22Rv1 (cell line): ENCODE results near the gene NCKIPSD.

ENCODE experiments used
- ZFX ChIP-seq: fragments of 450-650 bp; IDR thresholded peaks from 2 replicates; pipeline ENCODE4 v1.6.1; 2017; ENCODE audit warnings: antibody characterized with exemption, borderline replicate concordance
- TF ChIP-seq, protein P1 (sequence below): fragments of 450-650 bp; IDR thresholded peaks from 2 replicates; pipeline ENCODE4 v1.5.1; 2017; ENCODE audit warnings: mild to moderate bottlenecking

DNA sequence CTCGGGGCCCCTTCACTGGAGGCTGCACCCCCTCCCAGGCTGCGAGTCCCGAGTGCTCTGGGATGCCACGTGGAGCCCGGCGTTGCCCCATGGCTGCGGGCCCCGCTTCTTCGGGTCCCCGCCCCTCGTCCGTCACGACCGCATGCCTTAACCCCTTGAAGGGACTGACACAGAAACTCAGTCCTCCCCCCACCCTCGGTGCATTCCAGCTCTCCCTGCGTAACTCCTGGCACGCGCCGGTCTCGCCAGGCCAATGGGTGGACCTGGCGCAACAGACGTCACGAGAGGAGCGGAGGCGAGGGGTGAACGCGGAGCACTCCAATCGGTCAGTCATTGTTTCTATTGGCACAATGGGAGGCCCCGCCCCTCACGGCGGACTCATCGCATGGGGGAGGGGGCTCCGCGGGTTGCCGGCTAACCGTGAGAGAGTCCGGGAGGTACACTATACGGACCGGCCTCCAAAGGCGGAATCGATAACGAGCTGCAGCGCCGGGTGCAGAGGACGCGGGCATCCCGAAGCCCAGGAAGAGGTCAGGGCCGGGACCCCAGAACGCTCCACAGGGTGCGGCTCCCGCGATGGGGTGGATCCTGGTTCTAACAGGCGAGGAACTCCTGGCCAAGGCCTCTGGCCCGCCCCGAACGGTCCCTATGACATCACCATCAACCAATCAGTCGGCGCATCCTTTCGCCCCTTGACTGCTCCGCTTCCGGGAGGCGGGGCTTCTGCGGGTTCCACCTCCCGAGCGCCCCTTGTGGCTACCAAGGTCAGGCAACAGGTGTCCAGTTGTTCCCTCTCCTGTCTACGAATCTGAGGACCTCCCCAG is 22.0 kb downstream of the NCKIPSD start:
- TF ChIP-seq, protein P1, sequence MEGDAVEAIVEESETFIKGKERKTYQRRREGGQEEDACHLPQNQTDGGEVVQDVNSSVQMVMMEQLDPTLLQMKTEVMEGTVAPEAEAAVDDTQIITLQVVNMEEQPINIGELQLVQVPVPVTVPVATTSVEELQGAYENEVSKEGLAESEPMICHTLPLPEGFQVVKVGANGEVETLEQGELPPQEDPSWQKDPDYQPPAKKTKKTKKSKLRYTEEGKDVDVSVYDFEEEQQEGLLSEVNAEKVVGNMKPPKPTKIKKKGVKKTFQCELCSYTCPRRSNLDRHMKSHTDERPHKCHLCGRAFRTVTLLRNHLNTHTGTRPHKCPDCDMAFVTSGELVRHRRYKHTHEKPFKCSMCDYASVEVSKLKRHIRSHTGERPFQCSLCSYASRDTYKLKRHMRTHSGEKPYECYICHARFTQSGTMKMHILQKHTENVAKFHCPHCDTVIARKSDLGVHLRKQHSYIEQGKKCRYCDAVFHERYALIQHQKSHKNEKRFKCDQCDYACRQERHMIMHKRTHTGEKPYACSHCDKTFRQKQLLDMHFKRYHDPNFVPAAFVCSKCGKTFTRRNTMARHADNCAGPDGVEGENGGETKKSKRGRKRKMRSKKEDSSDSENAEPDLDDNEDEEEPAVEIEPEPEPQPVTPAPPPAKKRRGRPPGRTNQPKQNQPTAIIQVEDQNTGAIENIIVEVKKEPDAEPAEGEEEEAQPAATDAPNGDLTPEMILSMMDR, result peak; percentile 93
- no peak for TF ChIP-seq ZFX
